Stimulated activated CD4-positive, alpha-beta T cell treated with anti-CD3 and anti-CD28 coated beads, Interleukin-12 subunit alpha, Interleukin-12 subunit beta, amount 100 ng/mL, for 4 hours (primary cell): ENCODE results near the gene ZGLP1.
"Not testable (repeated sequence)": the region's sequence is repeated elsewhere in the genome, so short reads cannot be mapped to it uniquely, and the experiment has no call there.

Experiments
- DNase-seq: peaks from one replicate; pipeline ENCODE4 v3.0.0-alpha.2; 2020

The ZGLP1 gene

GRCh38 chr19:10309423-10309822 is at the start of gene ZGLP1:
Gene ZGLP1 (minus strand): TSS chr19:10309815.
- DNase-seq: no peak

- no peak for DNase-seq
Observed at GRCh38 chr19:10356431-10356830, 46.8 kb upstream of the ZGLP1 start.

- peak; percentile 35 for DNase-seq
Observed at GRCh38 chr19:10353793-10354391, 44.3 kb upstream of the ZGLP1 start.

GRCh38 chr19:10352764-10353671 is 43.4 kb upstream of the ZGLP1 start:
- DNase-seq: no peak

- DNase-seq: no peak
Observed at GRCh38 chr19:10346509-10346908, 36.9 kb upstream of the ZGLP1 start.

- no peak for DNase-seq
Observed at GRCh38 chr19:10344780-10345179, 35.2 kb upstream of the ZGLP1 start.

GRCh38 chr19:10343495-10343894 is 33.9 kb upstream of the ZGLP1 start:
- no peak for DNase-seq

GRCh38 chr19:10339977-10340376 is 30.4 kb upstream of the ZGLP1 start:
- DNase-seq: no peak

- DNase-seq: peak; percentile 63
Observed at GRCh38 chr19:10339380-10339960, 29.9 kb upstream of the ZGLP1 start, which contains the start of gene ICAM3. Gene ICAM3 (minus strand): TSS chr19:10339624. CDS start chr19:10339614, 10 bp downstream.

GRCh38 chr19:10338940-10339339 is 29.3 kb upstream of the ZGLP1 start:
- no peak for DNase-seq

GRCh38 chr19:10336725-10337124 is 27.1 kb upstream of the ZGLP1 start:
- not testable (repeated sequence) for DNase-seq

- no peak for DNase-seq
Observed at GRCh38 chr19:10335352-10335985, 25.9 kb upstream of the ZGLP1 start.

- peak; percentile 41 for DNase-seq
Observed at GRCh38 chr19:10334588-10335351, 25.2 kb upstream of the ZGLP1 start.

- DNase-seq: no peak
Observed at GRCh38 chr19:10333758-10334587, 24.4 kb upstream of the ZGLP1 start.

GRCh38 chr19:10332965-10333757 is 23.5 kb upstream of the ZGLP1 start, which contains the start of gene RAVER1:
Gene RAVER1 (minus strand): TSS chr19:10333529. CDS start chr19:10333507, 22 bp downstream.
- peak; percentile 97 for DNase-seq

GRCh38 chr19:10332158-10332964 is 22.7 kb upstream of the ZGLP1 start:
- DNase-seq: no peak

- DNase-seq: no peak
Observed at GRCh38 chr19:10329555-10329954, 19.9 kb upstream of the ZGLP1 start.

GRCh38 chr19:10328558-10329429 is 19.2 kb upstream of the ZGLP1 start:
- no peak for DNase-seq

- DNase-seq: no peak
Observed at GRCh38 chr19:10327793-10328192, 18.2 kb upstream of the ZGLP1 start.
